Astrocyte (in vitro differentiated cells and primary cell): Measurements from ENCODE around the gene SPTLC1. TPM values are rescaled to one million over a fixed set of nuclear protein-coding genes. Genes with fewer than 3 reads are reported as not detected.

Source experiments
- DNase-seq: peaks from one replicate; pipeline ENCODE4 v3.0.0-alpha.2; 2010; ENCODE audit warnings: low read depth
- FAIRE-seq: peaks from 2 replicates; lab custom pipeline; 2011; peaks lifted over from hg19 to GRCh38; lab: Jason Lieb, UNC
- H2AFZ ChIP-seq: 2 replicates; pipeline ENCODE4 v1.6.0; 2012; ENCODE audit warnings: low read depth, low read length, inconsistent platforms
- H3K27ac ChIP-seq: 2 replicates; pipeline ENCODE4 v1.5.1; 2011; ENCODE audit warnings: low read depth, low read length, inconsistent platforms
- H3K27me3 ChIP-seq: 2 replicates; pipeline ENCODE4 v1.6.0; 2011; ENCODE audit warnings: low read length, inconsistent platforms; ENCODE audit not compliant: insufficient read depth
- H3K36me3 ChIP-seq: 2 replicates; pipeline ENCODE4 v1.5.1; 2011; ENCODE audit warnings: low read length, inconsistent platforms; ENCODE audit not compliant: insufficient read depth
- H3K4me1 ChIP-seq: 2 replicates; pipeline ENCODE4 v1.5.1; 2011; ENCODE audit warnings: low read length, inconsistent platforms; ENCODE audit not compliant: insufficient read depth
- H3K4me2 ChIP-seq: 2 replicates; pipeline ENCODE4 v1.6.0; 2012; ENCODE audit warnings: low read length, inconsistent platforms
- H3K4me3 ChIP-seq: 2 replicates; pipeline ENCODE4 v1.5.1; 2011; ENCODE audit warnings: low read depth, mild to moderate bottlenecking, low read length, inconsistent platforms; ENCODE audit not compliant: insufficient read depth
- H3K79me2 ChIP-seq: 2 replicates; pipeline ENCODE4 v1.6.0; 2012; ENCODE audit warnings: mild to moderate bottlenecking, low read length, inconsistent platforms; ENCODE audit not compliant: insufficient read depth
- H3K9ac ChIP-seq: 2 replicates; pipeline ENCODE4 v1.6.0; 2012; ENCODE audit warnings: mild to moderate bottlenecking, low read length, inconsistent platforms
- H3K9me3 ChIP-seq: 2 replicates; pipeline ENCODE4 v1.5.1; 2012; ENCODE audit warnings: low read depth, mild to moderate bottlenecking, low read length, inconsistent platforms; ENCODE audit not compliant: insufficient read depth
- H4K20me1 ChIP-seq: 2 replicates; pipeline ENCODE4 v1.6.0; 2012; ENCODE audit warnings: low read length, inconsistent platforms; ENCODE audit not compliant: insufficient read depth
- H3K27ac Mint-ChIP-seq: one replicate; pipeline ENCODE4 v1.8.0; 2021; ENCODE audit warnings: mild to moderate bottlenecking, mixed read lengths; ENCODE audit not compliant: unreplicated experiment
- H3K27me3 Mint-ChIP-seq: one replicate; pipeline ENCODE4 v1.8.0; 2021; ENCODE audit warnings: low read depth, mixed read lengths; ENCODE audit not compliant: unreplicated experiment
- H3K36me3 Mint-ChIP-seq: one replicate; pipeline ENCODE4 v1.8.0; 2021; ENCODE audit warnings: low read depth, mixed read lengths; ENCODE audit not compliant: unreplicated experiment
- H3K4me1 Mint-ChIP-seq: one replicate; pipeline ENCODE4 v1.8.0; 2021; ENCODE audit warnings: low read depth, mixed read lengths; ENCODE audit not compliant: unreplicated experiment
- H3K4me3 Mint-ChIP-seq: one replicate; pipeline ENCODE4 v1.8.0; 2021; ENCODE audit warnings: mild to moderate bottlenecking, moderate library complexity, mixed read lengths; ENCODE audit not compliant: unreplicated experiment
- H3K9me3 Mint-ChIP-seq: one replicate; pipeline ENCODE4 v1.8.0; 2021; ENCODE audit warnings: mild to moderate bottlenecking, mixed read lengths; ENCODE audit not compliant: unreplicated experiment
- EZH2 ChIP-seq: IDR thresholded peaks from 2 replicates; pipeline ENCODE4 v1.6.1; 2012; ENCODE audit warnings: mild to moderate bottlenecking, low read length, inconsistent platforms; ENCODE audit not compliant: insufficient read depth
- total RNA-seq: library from RNA; stranded (reverse); gene quantifications from 2 replicates; pipeline ENCODE4 v1.2.1, GENCODE V29; 2021
- TF ChIP-seq, protein P1 (sequence below): IDR thresholded peaks from 2 replicates; pipeline ENCODE4 v1.5.1; 2011; ENCODE audit warnings: low read depth, mild to moderate bottlenecking, inconsistent platforms, low read length, moderate library complexity; ENCODE audit not compliant: insufficient read depth

SPTLC1 gene
- total RNA-seq, 1 donor from 2014 or later = 75.9 TPM

GRCh38 chr9:92097997-92098482 is 17.2 kb downstream of the SPTLC1 start:
- peak; percentile 73 for DNase-seq
- H3K9me3 ChIP-seq = no peaks in the 10 kb centered on the region
- peak overlapping the region; percentile 64 for H2AFZ ChIP-seq
- Mint-ChIP-seq H3K4me1 (peaks cover 28% of the 10 kb centered on the region), H3K36me3 (peaks cover 4% of the 10 kb centered on the region), H3K9me3 (no peaks in the 10 kb centered on the region), H3K27ac (peak overlapping the region; percentile 48), H3K27me3 (no peaks in the 10 kb centered on the region), H3K4me3 (no peak overlapping the region)
- no peak for FAIRE-seq
- H3K4me2 ChIP-seq = peak overlapping the region; percentile 68
- TF ChIP-seq, protein P1, sequence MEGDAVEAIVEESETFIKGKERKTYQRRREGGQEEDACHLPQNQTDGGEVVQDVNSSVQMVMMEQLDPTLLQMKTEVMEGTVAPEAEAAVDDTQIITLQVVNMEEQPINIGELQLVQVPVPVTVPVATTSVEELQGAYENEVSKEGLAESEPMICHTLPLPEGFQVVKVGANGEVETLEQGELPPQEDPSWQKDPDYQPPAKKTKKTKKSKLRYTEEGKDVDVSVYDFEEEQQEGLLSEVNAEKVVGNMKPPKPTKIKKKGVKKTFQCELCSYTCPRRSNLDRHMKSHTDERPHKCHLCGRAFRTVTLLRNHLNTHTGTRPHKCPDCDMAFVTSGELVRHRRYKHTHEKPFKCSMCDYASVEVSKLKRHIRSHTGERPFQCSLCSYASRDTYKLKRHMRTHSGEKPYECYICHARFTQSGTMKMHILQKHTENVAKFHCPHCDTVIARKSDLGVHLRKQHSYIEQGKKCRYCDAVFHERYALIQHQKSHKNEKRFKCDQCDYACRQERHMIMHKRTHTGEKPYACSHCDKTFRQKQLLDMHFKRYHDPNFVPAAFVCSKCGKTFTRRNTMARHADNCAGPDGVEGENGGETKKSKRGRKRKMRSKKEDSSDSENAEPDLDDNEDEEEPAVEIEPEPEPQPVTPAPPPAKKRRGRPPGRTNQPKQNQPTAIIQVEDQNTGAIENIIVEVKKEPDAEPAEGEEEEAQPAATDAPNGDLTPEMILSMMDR = no peak
- TF ChIP-seq EZH2 = no peak
- no peaks in the 10 kb centered on the region for H3K27me3 ChIP-seq
- peaks cover 10% of the 10 kb centered on the region for H3K4me1 ChIP-seq
- no peak overlapping the region for H3K4me3 ChIP-seq
- H3K27ac ChIP-seq = peak overlapping the region; percentile 48
- H4K20me1 ChIP-seq = peaks cover 8% of the 10 kb centered on the region
- H3K9ac ChIP-seq = peak overlapping the region; percentile 4
- peaks cover under 1% of the 10 kb centered on the region for H3K36me3 ChIP-seq
- peaks cover 67% of the 10 kb centered on the region for H3K79me2 ChIP-seq

DNA sequence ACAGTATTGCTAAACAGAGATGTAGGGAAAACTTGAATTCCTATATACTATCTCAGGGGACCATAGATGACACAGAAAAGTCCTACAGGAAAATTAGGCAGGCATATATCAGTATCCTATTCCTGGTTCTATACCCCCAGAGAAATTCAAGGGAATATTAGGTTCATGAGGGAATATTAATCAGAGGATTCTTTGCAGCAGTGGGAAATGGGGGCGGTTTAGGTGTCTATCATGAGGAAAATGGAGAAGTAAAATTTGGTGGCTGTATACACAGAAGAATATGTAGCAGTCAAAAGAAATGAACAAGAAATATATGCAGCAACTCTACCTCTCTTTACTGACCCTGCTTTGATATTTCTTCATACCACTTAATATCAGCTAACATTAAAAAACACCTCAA is 20.0 kb downstream of the SPTLC1 start:
- FAIRE-seq (no peak), DNase-seq (no peak)
- Histone ChIP-seq H3K4me3 (no peak overlapping the region), H3K4me2 (no peak overlapping the region), H4K20me1 (peaks cover 18% of the 10 kb centered on the region), H3K9ac (no peak overlapping the region), H3K9me3 (no peaks in the 10 kb centered on the region), H3K27ac (no peak overlapping the region), H2AFZ (no peak overlapping the region), H3K27me3 (no peaks in the 10 kb centered on the region), H3K4me1 (peaks cover 5% of the 10 kb centered on the region), H3K36me3 (no peaks in the 10 kb centered on the region), H3K79me2 (peaks cover 85% of the 10 kb centered on the region)
- no peak for TF ChIP-seq EZH2
- TF ChIP-seq, protein P1 = no peak
- Mint-ChIP-seq H3K27me3 (no peaks in the 10 kb centered on the region), H3K4me3 (no peak overlapping the region), H3K36me3 (no peaks in the 10 kb centered on the region), H3K27ac (no peak overlapping the region), H3K4me1 (peaks cover 16% of the 10 kb centered on the region), H3K9me3 (no peaks in the 10 kb centered on the region)

DNA sequence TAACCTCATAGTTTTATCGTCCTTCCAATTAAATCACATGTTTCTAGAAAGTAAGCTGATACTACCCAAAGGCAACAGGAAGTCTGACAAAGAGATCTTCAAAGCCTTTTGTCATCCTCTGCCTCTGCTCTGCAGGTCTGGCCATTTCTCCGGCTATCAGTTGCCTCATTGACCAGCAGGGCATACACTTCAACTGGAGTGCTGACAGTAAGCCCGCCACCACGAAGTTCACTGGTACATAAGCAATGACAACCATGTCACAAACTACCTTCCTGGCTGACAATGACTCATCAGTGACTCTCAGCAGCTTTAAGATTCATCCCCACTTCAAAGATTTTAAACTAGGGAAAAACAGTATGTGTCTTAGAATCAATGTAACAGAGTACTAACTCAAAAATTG is 20.6 kb downstream of the SPTLC1 start:
- Histone ChIP-seq H3K4me3 (no peak overlapping the region), H3K4me2 (no peak overlapping the region), H3K36me3 (no peaks in the 10 kb centered on the region), H3K79me2 (peaks cover 85% of the 10 kb centered on the region), H3K9ac (no peak overlapping the region), H3K27me3 (no peaks in the 10 kb centered on the region), H3K4me1 (no peaks in the 10 kb centered on the region), H3K27ac (no peak overlapping the region), H2AFZ (no peak overlapping the region), H3K9me3 (no peaks in the 10 kb centered on the region), H4K20me1 (peaks cover 18% of the 10 kb centered on the region)
- Mint-ChIP-seq H3K9me3 (no peaks in the 10 kb centered on the region), H3K27ac (no peak overlapping the region), H3K4me3 (no peak overlapping the region), H3K27me3 (no peaks in the 10 kb centered on the region), H3K36me3 (peaks cover 2% of the 10 kb centered on the region), H3K4me1 (peaks cover 16% of the 10 kb centered on the region)
- no peak for TF ChIP-seq EZH2
- TF ChIP-seq, protein P1 = no peak
- FAIRE-seq (no peak), DNase-seq (peak; percentile 18)
